Right ventricle myocardium inferior (tissue), 1 donor: ENCODE data around the gene ATPAF1. TPM values are rescaled to one million over a fixed set of nuclear protein-coding genes. Genes with fewer than 3 reads are reported as not detected.
"Not testable (repeated sequence)": the region's sequence is repeated elsewhere in the genome, so short reads cannot be mapped to it uniquely, and the experiment has no call there.

Source experiments
- ATAC-seq: fragments of 200-7000 bp; cut with Tn5 transposase; one replicate; pipeline ENCODE4 v1.9.1; 2020; ENCODE audit warnings: mild to moderate bottlenecking, moderate library complexity
- DNase-seq: peaks from one replicate; pipeline ENCODE4 v3.0.0; 2021; ENCODE audit errors: missing footprints
- intact Hi-C: fragments of 100-400 bp; cut with DNase I; formaldehyde crosslinking; loops from one replicate; pipeline ENCODE4 v1.11.0; 2022
- total RNA-seq: library from RNA; stranded (reverse); fragmentation: NEBNext Ultra II Directional; extraction: Animal tissue kit (Norgen Biotek cat#: 25700); gene quantifications from one replicate; pipeline ENCODE4 v1.2.1, GENCODE V29; 2021
- donor health status: DM: no; HTN: yes; CAD: no; lungs with severe emphysema.

Gene ATPAF1
- total RNA-seq, 1 donor from 2014 or later, result 191 TPM

DNA sequence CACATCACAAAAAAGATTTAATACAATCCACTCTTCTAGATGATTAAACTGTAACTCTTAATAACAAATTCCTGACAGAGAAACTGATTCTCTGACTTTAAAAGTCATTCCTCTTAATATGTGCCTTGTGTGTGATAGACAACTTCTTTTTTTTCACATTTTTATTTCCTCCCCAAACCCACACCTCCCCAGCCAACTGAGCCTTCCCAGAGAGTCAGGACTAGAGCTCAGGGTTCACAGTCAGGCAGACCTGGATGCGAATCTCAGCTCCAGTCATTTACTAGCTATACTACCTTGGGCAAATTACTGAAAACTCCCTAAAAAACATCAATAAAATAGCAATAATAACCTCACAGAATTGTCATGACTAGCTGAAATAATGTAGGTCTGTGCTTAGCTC lies 14.2 kb downstream of the ATPAF1 start:
- ATAC-seq (no peak), DNase-seq (no peak)
- intact Hi-C loops, result no loop called here

DNA sequence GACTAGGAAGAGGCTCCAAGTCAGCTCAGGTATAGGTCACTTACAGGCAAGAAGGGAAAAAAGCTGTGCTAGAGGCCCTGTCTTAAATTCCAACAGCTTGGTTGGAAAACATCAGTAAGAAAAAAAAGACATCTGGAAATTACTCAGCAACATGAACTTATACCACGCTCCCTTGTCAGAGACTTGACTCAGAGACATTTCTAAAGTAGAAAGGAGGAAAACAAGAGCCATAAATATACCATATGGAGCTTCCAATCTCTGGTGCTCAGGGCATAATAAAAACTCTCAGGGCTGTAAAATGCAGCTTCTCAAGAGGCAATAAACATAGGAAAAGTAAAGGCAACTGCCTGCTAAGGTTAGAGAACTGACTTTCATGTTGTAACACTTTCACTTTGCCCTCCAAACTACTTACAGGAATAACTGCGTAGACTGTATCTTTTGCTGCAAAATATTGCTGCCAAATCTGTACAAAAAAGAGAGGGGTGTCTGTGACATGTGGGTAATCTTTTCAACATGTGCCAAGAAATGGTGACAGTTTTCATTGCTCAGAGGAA lies 14.7 kb downstream of the ATPAF1 start:
- ATAC-seq (no peak), DNase-seq (no peak)
- intact Hi-C loops, result no loop called here

DNA sequence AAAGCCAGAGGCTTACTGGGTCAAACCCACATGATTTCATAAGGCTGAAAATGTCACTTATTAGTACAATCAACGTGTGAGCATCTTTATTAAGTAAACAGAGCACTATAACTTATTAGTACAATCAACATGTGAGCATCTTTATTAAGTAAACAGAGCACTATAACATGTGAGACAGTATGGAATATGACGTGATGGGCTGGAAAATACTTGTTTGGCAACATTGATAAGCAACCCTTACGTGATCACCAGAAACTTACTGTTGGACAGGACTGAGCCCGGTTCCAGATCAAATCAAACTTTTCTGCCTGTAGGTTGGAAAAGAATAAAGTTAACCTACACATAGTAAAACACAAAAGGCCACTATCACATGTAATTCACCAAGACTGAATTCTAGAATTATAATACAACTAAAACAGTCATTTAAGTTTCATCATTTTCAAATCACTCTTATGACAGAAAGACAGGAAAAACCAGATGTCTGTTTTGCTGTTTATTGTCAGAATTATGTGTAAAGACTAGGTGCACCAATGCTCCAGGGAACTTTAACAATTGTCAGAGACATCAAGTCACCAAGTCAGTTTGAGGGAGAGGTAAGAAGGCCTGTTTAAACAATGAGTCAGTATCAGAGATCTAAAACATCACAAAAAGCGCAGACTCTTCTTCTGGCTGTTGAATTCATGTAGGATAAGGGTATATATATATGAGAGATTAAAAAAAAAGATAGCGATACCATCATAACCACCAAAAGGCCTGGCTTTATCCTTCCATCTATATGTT lies 15.7 kb downstream of the ATPAF1 start:
- intact Hi-C loops, result no loop called here
- no peak for DNase-seq
- ATAC-seq, result no peak

DNA sequence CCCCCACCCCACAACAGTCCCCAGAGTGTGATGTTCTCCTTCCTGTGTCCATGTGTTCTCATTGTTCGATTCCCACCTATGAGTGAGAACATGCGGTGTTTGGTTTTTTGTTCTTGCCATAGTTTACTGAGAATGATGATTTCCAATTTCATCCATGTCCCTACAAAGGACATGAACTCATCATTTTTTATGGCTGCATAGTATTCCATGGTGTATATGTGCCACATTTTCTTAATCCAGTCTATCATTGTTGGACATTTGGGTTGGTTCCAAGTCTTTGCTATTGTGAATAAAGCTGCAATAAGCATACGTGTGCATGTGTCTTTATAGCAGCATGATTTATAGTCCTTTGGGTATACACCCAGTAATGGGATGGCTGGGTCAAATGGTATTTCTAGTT lies 17.0 kb downstream of the ATPAF1 start:
- intact Hi-C loops, DNase-seq, ATAC-seq: not testable (repeated sequence)

GRCh38 chr1:46650491-46650890 lies 17.7 kb downstream of the ATPAF1 start:
- ATAC-seq (no peak), DNase-seq (no peak)
- intact Hi-C loops, result no loop called here

DNA sequence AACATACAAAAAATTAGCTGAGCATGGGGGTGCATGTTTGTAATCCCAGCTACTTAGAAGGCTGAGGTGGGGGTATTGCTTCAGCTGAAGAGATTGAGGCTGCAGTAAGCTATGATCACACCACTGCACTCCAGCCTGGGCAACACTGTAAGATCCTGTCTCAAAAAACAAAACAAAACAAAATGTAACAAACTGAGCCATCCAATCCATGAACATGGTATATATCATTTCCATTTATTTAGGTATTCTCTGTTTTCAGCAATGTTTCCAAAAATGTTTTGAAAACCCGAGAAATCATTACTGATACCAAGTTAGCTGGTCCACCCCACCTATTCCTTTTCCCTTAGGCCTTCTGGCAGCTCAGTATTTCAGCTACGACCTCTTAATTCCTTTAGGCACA lies 18.4 kb downstream of the ATPAF1 start:
- intact Hi-C loops, result no loop called here

GRCh38 chr1:46647611-46648010 lies 20.6 kb downstream of the ATPAF1 start:
- DNase-seq (no peak), ATAC-seq (no peak)

More for the DNA sequence above, 18.4 kb downstream of the ATPAF1 start:
- ATAC-seq (no peak), DNase-seq (no peak)

DNA sequence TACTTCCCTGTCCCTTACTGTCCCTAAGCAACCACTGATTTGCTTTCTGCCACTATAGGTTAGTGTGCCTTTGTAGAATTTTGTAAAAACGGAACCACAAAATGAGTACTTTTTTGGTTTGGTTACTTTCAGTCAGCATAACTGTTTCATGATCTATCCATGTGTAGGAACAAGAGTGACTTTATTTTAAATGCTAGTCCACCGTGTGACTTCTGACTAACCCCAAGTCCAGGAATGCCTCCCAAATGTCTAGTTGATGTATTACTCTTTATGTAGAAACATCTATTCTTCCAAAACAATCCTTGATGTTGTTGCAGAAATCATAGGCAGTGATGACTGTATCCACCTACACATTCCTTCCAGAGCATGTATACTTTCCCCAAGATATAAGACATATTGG lies 21.3 kb downstream of the ATPAF1 start:
- ATAC-seq, result no peak
- intact Hi-C loops, result no loop called here
- no peak for DNase-seq

More at GRCh38 chr1:46647611-46648010, 20.6 kb downstream of the ATPAF1 start:
- intact Hi-C loops, result no loop called here

- no peak for ATAC-seq
- intact Hi-C loops, result no loop called here
- DNase-seq, result no peak
These were observed 21.8 kb downstream of the ATPAF1 start for GRCh38 chr1:46646331-46646730.

DNA sequence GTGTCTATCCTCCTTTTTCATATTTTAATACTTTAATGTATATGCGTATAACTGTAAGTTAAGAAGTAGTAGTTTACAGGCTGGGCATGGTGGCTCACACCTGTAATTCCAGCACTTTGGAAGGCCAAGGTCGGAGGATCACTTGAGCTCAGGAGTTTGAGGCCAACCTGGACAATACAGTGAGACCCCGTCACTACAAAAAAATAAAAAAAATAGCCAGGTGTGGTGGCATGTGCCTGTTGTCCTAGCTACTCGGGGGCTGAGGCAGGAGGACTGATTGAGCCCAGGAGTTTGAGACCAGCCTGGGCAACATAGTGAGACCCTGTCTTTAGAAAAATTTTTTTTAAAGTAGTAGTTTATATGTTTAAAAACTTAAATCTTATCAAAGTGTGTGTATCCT lies 22.3 kb downstream of the ATPAF1 start:
- intact Hi-C loops, result no loop called here
- DNase-seq (no peak), ATAC-seq (no peak)

- DNase-seq (no peak), ATAC-seq (peak; percentile 48)
- intact Hi-C loops, result no loop called here
These were observed 24.8 kb downstream of the ATPAF1 start for GRCh38 chr1:46643368-46643775.

GRCh38 chr1:46642115-46642680 lies 26.0 kb downstream of the ATPAF1 start:
- no peak for ATAC-seq
- DNase-seq, result no peak
- intact Hi-C loops, result no loop called here

GRCh38 chr1:46639547-46639946 lies 28.6 kb downstream of the ATPAF1 start:
- intact Hi-C loops, result no loop called here
- ATAC-seq, result no peak
- DNase-seq, result no peak

DNA sequence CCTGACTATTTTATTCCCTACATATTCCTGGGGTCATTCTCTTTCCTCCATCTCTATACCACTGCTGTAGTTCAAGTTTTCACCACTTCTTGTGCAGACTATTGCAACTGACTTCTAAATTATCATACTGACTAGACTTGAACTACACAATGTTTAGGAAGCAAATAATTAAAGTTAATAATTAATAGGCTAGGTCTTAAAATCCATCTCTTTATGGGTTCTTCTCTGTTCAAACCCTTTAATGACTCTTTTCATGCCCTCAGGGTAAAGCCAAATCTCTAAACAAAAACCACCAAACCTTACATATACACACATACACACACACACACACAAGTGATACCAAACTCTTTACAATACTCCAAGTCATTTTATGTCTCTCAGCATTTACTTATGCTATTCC lies 29.2 kb downstream of the ATPAF1 start:
- DNase-seq (no peak), ATAC-seq (no peak)

GRCh38 chr1:46637444-46638083 lies 30.6 kb downstream of the ATPAF1 start:
- intact Hi-C loops, result no loop called here
- peak; percentile 65 for ATAC-seq
- DNase-seq, result no peak

More for the DNA sequence above, 29.2 kb downstream of the ATPAF1 start:
- intact Hi-C loops, result no loop called here

GRCh38 chr1:46635205-46635604 lies 33.0 kb downstream of the ATPAF1 start:
- DNase-seq, result no peak
- no peak for ATAC-seq
- intact Hi-C loops, result no loop called here

DNA sequence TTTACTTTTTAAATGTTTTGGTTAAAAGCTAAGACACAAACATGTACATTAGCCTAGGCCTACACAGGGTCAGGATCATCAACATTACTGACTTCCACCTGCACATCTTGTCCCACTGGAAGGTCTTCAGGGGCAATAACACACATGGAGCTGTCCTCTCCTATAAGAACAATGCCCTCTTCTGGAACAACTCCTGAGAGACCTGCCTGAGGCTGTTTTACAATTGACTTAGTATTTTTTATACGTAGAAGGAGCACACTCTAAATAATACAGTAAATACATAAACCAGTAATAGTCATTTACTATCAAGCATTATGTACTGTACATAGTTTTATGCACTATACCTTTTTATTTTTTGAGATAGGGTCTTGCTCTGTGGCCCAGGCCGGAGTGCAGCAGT lies 37.4 kb downstream of the ATPAF1 start:
- intact Hi-C loops, result no loop called here
- DNase-seq, result no peak
- no peak for ATAC-seq

- ATAC-seq (peak; percentile 77), DNase-seq (no peak)
- intact Hi-C loops, result no loop called here
These were observed 44.2 kb downstream of the ATPAF1 start for GRCh38 chr1:46623743-46624644.

DNA sequence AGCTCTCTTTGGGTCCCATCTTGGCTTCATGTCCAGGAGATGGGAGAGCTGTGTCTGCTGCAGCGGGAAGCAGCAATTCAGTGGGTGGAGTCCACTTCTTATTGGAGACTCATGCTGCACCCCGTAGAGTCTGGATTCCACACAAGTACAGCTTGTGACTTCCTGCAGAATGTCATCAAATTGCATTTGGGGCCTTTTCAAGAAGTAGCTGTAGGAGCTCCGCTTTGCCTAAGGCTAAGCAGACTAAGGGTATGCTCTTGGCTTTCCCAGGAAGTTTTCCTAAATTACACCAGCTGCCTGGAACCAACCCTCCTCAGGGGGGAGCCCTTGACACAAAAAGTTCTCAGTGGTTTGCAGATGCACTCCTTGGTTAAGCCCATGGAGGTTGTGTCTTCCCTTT lies 45.8 kb downstream of the ATPAF1 start:
- ATAC-seq (no peak), DNase-seq (no peak)
- intact Hi-C loops, result no loop called here
